Gastrocnemius medialis (tissue), 4 donors: Measurements from ENCODE around the gene TRAM2. TPM values are rescaled to one million over a fixed set of nuclear protein-coding genes. Genes with fewer than 3 reads are reported as not detected.

Experiments used
- ATAC-seq, 2 donors: fragments of 150-250 bp; one replicate each; pipeline ENCODE4 v1.9.1; 2016
- DNase-seq, 2 donors: peaks; one replicate each; pipeline ENCODE4 v3.0.0-alpha.2; 2019
- H3K27ac ChIP-seq, 4 donors: fragments of 200-600 bp; sonication (generic); 1 replicate in 1 of 4; 2 replicates in 3 of 4; pipeline ENCODE4 v1.5.1; 2016 to 2018; ENCODE audit warnings: mild to moderate bottlenecking in 2 of 4, moderate library complexity in 1 of 4
- H3K27me3 ChIP-seq, 3 donors: fragments of 200-600 bp; sonication (generic) in 2 of 3; 1 replicate in 1 of 3; 2 replicates in 2 of 3; pipeline versions ENCODE4 v1.5.1 to v1.6.0; 2016 to 2019; ENCODE audit warnings: mild to moderate bottlenecking in 1 of 3, moderate library complexity in 1 of 3
- H3K36me3 ChIP-seq, 2 donors: fragments of 200-600 bp; sonication (generic) in 1 of 2; one replicate each; pipeline ENCODE4 v1.5.1; 2017 to 2018
- H3K4me1 ChIP-seq, 2 donors: fragments of 200-600 bp; sonication (generic) in 1 of 2; one replicate each; pipeline ENCODE4 v1.5.1; 2016 to 2017; ENCODE audit warnings: mild to moderate bottlenecking in 2 of 2
- H3K4me3 ChIP-seq, 4 donors: fragments of 200-600 bp; sonication (generic) in 3 of 4; 1 replicate in 1 of 4; 2 replicates in 3 of 4; pipeline ENCODE4 v1.5.1; 2016 to 2019; ENCODE audit warnings: mild to moderate bottlenecking in 2 of 4
- H3K9me3 ChIP-seq, 3 donors: fragments of 200-600 bp; sonication (generic) in 2 of 3; 1 replicate in 1 of 3; 2 replicates in 2 of 3; pipeline ENCODE4 v1.5.1; 2016 to 2019
- CTCF ChIP-seq, 5 experiments: fragments of 450-650 bp in 3 of 5; fragments of 200-600 bp in 2 of 5; sonication (generic) in 2 of 5; IDR thresholded peaks in 4 of 5; conservative IDR thresholded peaks in 1 of 5; 1 replicate in 4 of 5; 2 replicates in 1 of 5; pipeline ENCODE4 v1.5.1; 2016 to 2019; ENCODE audit warnings: antibody characterized with exemption in 5 of 5, mild to moderate bottlenecking in 3 of 5, moderate library complexity in 3 of 5
- POLR2A ChIP-seq, 2 donors: fragments of 450-650 bp; IDR thresholded peaks; one replicate each; pipeline ENCODE4 v1.6.1; 2017; ENCODE audit warnings: antibody characterized with exemption in 2 of 2, mild to moderate bottlenecking in 2 of 2, moderate library complexity in 2 of 2
- in situ Hi-C, 4 donors: fragments of 200-750 bp; cut with MboI; loops; one replicate each; pipeline versions ENCODE4 v1.15.0 to v1.8.0; 2017; ENCODE audit warnings: low sequenced_read_pairs in 4 of 4
- intact Hi-C: fragments of 100-400 bp; cut with DNase I; formaldehyde crosslinking; loops from one replicate; pipeline ENCODE4 v1.15.1; 2023; ENCODE audit warnings: low total_unique reads
- total RNA-seq, 4 donors: library from RNA; depleted of rRNA; stranded (reverse); fragments of >200 nt; gene quantifications; one replicate each; pipeline versions ENCODE4 v1.1.0 to v1.2.3, GENCODE V29; 2016

Gene TRAM2
- total RNA-seq, 4 donors from 2014 or later, result 2.4 to 4.5 (median 3.6) TPM

DNA sequence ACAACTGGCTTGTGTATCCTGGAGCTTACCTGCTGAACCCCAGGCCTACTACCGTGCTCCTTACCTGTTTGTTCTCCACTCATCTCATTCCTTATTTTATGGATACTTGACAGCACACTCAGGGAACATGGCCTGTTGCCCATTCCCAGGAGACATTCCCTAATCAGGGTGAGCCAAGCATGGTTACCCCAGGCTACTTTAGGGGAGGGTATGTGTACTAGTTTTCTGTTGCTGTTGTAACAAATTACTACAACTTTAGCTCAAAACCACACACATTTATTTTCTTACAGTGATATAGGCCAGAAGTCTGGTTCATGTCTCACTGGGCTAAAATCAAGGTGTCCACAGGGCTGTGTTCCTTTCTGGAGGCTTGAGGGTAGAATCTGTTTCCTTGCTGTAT, 15.0 kb upstream of the TRAM2 start:
- ATAC-seq (no peak), DNase-seq (no peak)
- TF ChIP-seq POLR2A (IDR thresholded peaks at IDR 0.05) (no peak), CTCF (IDR thresholded peaks at IDR 0.05 in 4 of 5, conservative IDR thresholded peaks at IDR 0.05 in 1 of 5) (no peak)
- Histone ChIP-seq H3K9me3 (no peaks in the 10 kb centered on the region), H3K36me3 (no peaks in the 10 kb centered on the region), H3K27me3 (no peaks in the 10 kb centered on the region), H3K4me3 (no peak overlapping the region), H3K4me1 (peaks cover 8 to 10% of the 10 kb centered on the region in 2 donors), H3K27ac (no peak overlapping the region)
- intact Hi-C loops (no loop called here), in situ Hi-C loops (loop anchor here in 2 of 4 donors (10.0 to 25.0 kb wide), 3 partner anchors 63 to 305 kb away; partner anchors contain the start of gene MCM3 (in 1 of the 2))

DNA sequence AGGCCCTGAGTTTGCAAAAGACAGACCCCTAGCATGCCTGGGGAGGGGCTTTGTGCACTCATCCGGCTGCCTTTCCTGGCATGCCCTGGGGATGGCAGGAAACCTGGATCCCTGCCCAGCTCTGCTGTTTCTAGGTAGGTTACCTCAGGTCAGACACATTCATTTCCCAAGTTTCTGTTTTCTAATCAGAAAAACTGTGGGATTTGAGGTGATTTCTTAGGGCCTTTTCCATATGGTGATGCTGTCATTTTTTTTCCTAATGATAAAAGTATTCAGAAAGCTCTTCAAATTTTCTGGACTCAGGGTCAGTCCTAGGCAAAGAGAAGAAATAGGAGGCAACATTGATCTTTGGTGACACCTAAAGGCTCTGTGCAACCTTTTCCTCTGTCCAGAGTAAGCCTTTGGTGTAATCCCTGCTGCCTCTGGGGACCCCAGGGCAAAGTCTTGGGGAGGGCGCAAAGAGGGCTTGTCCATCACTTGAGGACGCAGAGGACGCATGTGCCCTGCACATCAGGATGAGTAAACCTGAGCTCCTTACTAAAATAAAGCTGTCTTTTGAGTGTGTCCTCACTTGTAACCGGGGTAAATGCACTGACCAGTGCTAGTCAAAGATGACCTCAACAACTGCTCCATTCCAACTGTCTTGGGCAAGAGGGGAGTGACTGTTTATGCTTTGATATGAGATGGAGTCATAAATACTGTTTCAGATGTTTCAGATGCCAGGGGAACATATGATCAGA, 13.5 kb upstream of the TRAM2 start:
- Histone ChIP-seq H3K27me3 (no peaks in the 10 kb centered on the region), H3K4me1 (peaks cover 8% of the 10 kb centered on the region in 2 donors), H3K9me3 (no peaks in the 10 kb centered on the region), H3K36me3 (no peaks in the 10 kb centered on the region), H3K4me3 (no peak overlapping the region), H3K27ac (no peak overlapping the region)
- DNase-seq, result no peak
- in situ Hi-C loops (loop anchor here in 2 of 4 donors (10.0 to 25.0 kb wide), 3 partner anchors 64 to 303 kb away; partner anchors contain the start of gene MCM3 (in 1 of the 2)), intact Hi-C loops (no loop called here)
- no peak for TF ChIP-seq POLR2A (IDR thresholded peaks at IDR 0.05)
- peak in 1 of 5 experiments; percentile 6 for TF ChIP-seq CTCF (IDR thresholded peaks at IDR 0.05 in 4 of 5, conservative IDR thresholded peaks at IDR 0.05 in 1 of 5)
- peak; percentile 37 to 61 for ATAC-seq

GRCh38 chr6:52588710-52589091, 11.8 kb upstream of the TRAM2 start:
- in situ Hi-C loops, result loop anchor here in 2 of 4 donors (25.0 kb wide), 2 partner anchors 101 to 301 kb away; partner anchors contain the start of gene MCM3 (in 1 of the 2)

GRCh38 chr6:52588087-52588709, 11.3 kb upstream of the TRAM2 start:
- Histone ChIP-seq H3K27ac (no peak overlapping the region), H3K36me3 (peaks cover 0 to 4% of the 10 kb centered on the region in 2 donors), H3K4me3 (no peak overlapping the region), H3K9me3 (no peaks in the 10 kb centered on the region), H3K4me1 (peaks cover 0 to 8% of the 10 kb centered on the region in 2 donors), H3K27me3 (no peaks in the 10 kb centered on the region)
- DNase-seq (no peak), ATAC-seq (no peak)
- intact Hi-C loops, result no loop called here
- no peak for TF ChIP-seq CTCF (IDR thresholded peaks at IDR 0.05 in 4 of 5, conservative IDR thresholded peaks at IDR 0.05 in 1 of 5)
- TF ChIP-seq POLR2A (IDR thresholded peaks at IDR 0.05), result no peak
- in situ Hi-C loops, result loop anchor here in 2 of 4 donors (25.0 kb wide), 2 partner anchors 101 to 301 kb away; partner anchors contain the start of gene MCM3 (in 1 of the 2)

More at GRCh38 chr6:52588710-52589091, 11.8 kb upstream of the TRAM2 start:
- H3K4me1 ChIP-seq, result peaks cover 0 to 8% of the 10 kb centered on the region in 2 donors
- H3K27me3 ChIP-seq, result no peaks in the 10 kb centered on the region
- intact Hi-C loops, result no loop called here
- TF ChIP-seq CTCF (IDR thresholded peaks at IDR 0.05 in 4 of 5, conservative IDR thresholded peaks at IDR 0.05 in 1 of 5), result no peak
- TF ChIP-seq POLR2A (IDR thresholded peaks at IDR 0.05), result no peak
- H3K36me3 ChIP-seq, result no peaks in the 10 kb centered on the region
- no peaks in the 10 kb centered on the region for H3K9me3 ChIP-seq
- ATAC-seq (no peak), DNase-seq (no peak)
- H3K4me3 ChIP-seq, result no peak overlapping the region
- H3K27ac ChIP-seq, result no peak overlapping the region
